Mesenchymal stem cell (in vitro differentiated cells and primary cell): ENCODE measurements around the gene RNF220.

Experiments
- DNase-seq: peaks from one replicate; pipeline ENCODE4 v3.0.0-alpha.2; 2013
- H2AFZ ChIP-seq: one replicate; pipeline ENCODE4 v1.6.1; 2013; ENCODE audit warnings: low read depth, mild to moderate bottlenecking, control low read depth, inconsistent platforms, low read length, moderate library complexity
- H2AK5ac ChIP-seq: 2 replicates; pipeline ENCODE4 v1.6.1; 2013; ENCODE audit warnings: low read length, moderate library complexity, mild to moderate bottlenecking, inconsistent platforms; ENCODE audit not compliant: severe bottlenecking
- H2BK120ac ChIP-seq: one replicate; pipeline ENCODE4 v1.6.1; 2013; ENCODE audit warnings: low read depth, mild to moderate bottlenecking, inconsistent platforms, low read length, moderate library complexity
- H2BK12ac ChIP-seq, 2 experiments: one replicate each; pipeline ENCODE4 v1.6.1; 2013; ENCODE audit warnings: inconsistent platforms in 2 of 2, low read length in 2 of 2, mild to moderate bottlenecking in 2 of 2, moderate library complexity in 2 of 2, control low read depth in 1 of 2
- H2BK15ac ChIP-seq: one replicate; pipeline ENCODE4 v1.6.1; 2013; ENCODE audit warnings: mild to moderate bottlenecking, low read depth, inconsistent platforms; ENCODE audit not compliant: poor library complexity, severe bottlenecking
- H2BK5ac ChIP-seq: 2 replicates; pipeline ENCODE4 v1.6.1; 2013; ENCODE audit warnings: low read depth, mild to moderate bottlenecking, low read length, control low read depth, inconsistent platforms; ENCODE audit not compliant: poor library complexity, severe bottlenecking
- H3K14ac ChIP-seq, 2 experiments: one replicate each; pipeline ENCODE4 v1.6.1; 2013; ENCODE audit warnings: inconsistent platforms in 2 of 2, low read length in 2 of 2, control low read depth in 1 of 2, mild to moderate bottlenecking in 1 of 2, moderate library complexity in 1 of 2
- H3K18ac ChIP-seq, 2 experiments: one replicate each; pipeline ENCODE4 v1.6.1; 2013; ENCODE audit warnings: inconsistent platforms in 2 of 2, low read length in 2 of 2, control low read depth in 1 of 2, low read depth in 1 of 2, mild to moderate bottlenecking in 1 of 2
- H3K23ac ChIP-seq, 2 experiments: one replicate each; pipeline ENCODE4 v1.6.1; 2013; ENCODE audit warnings: inconsistent platforms in 2 of 2, low read length in 2 of 2, mild to moderate bottlenecking in 2 of 2, moderate library complexity in 2 of 2, control low read depth in 1 of 2
- H3K27ac ChIP-seq: 2 replicates; pipeline ENCODE4 v1.5.1; 2013; ENCODE audit warnings: mild to moderate bottlenecking, moderate library complexity, low read length, control low read depth, inconsistent platforms; ENCODE audit not compliant: poor library complexity, severe bottlenecking
- H3K27me3 ChIP-seq, 2 experiments: 2 replicates each; pipeline versions ENCODE4 v1.6.1 to v1.7.0; 2013; ENCODE audit warnings: low read length in 2 of 2, mild to moderate bottlenecking in 2 of 2, moderate library complexity in 2 of 2, control low read depth in 1 of 2, inconsistent platforms in 1 of 2; ENCODE audit not compliant: control insufficient read depth in 1 of 2, insufficient read depth in 1 of 2
- H3K36me3 ChIP-seq, 2 experiments: 2 replicates each; pipeline versions ENCODE4 v1.6.1 to v1.7.0; 2013; ENCODE audit warnings: low read length in 2 of 2, control low read depth in 1 of 2, inconsistent platforms in 1 of 2, low read depth in 1 of 2, mild to moderate bottlenecking in 1 of 2; ENCODE audit not compliant: insufficient read depth in 2 of 2, control insufficient read depth in 1 of 2
- H3K4ac ChIP-seq, 2 experiments: one replicate each; pipeline ENCODE4 v1.6.1; 2013; ENCODE audit warnings: inconsistent platforms in 2 of 2, low read length in 2 of 2, mild to moderate bottlenecking in 2 of 2, moderate library complexity in 2 of 2, control low read depth in 1 of 2, low read depth in 1 of 2
- H3K4me1 ChIP-seq: 2 replicates; pipeline ENCODE4 v1.6.1; 2013; ENCODE audit warnings: low read depth, low read length, control low read depth; ENCODE audit not compliant: control insufficient read depth, insufficient read depth
- H3K4me2 ChIP-seq: 2 replicates; pipeline ENCODE4 v1.6.1; 2013; ENCODE audit warnings: low read length, mild to moderate bottlenecking, inconsistent platforms; ENCODE audit not compliant: poor library complexity, severe bottlenecking
- H3K4me3 ChIP-seq, 2 experiments: 2 replicates each; pipeline versions ENCODE4 v1.5.1 to v1.7.0; 2013; ENCODE audit warnings: low read length in 2 of 2, mild to moderate bottlenecking in 2 of 2, control low read depth in 1 of 2, low read depth in 1 of 2; ENCODE audit not compliant: insufficient read depth in 1 of 2
- H3K79me1 ChIP-seq: replicated peaks from 2 replicates; pipeline ENCODE4 v1.6.1; 2013; ENCODE audit warnings: mild to moderate bottlenecking, control low read depth, low read length, inconsistent platforms; ENCODE audit not compliant: poor library complexity, severe bottlenecking
- H3K9ac ChIP-seq: 2 replicates; pipeline ENCODE4 v1.7.0; 2013; ENCODE audit warnings: mild to moderate bottlenecking, low read length, moderate library complexity
- H3K9me3 ChIP-seq: 2 replicates; pipeline ENCODE4 v1.7.0; 2013; ENCODE audit warnings: mild to moderate bottlenecking, low read length; ENCODE audit not compliant: control insufficient read depth
- H4K8ac ChIP-seq: one replicate; pipeline ENCODE4 v1.6.1; 2013; ENCODE audit warnings: inconsistent platforms, mild to moderate bottlenecking, low read length, moderate library complexity
- H4K91ac ChIP-seq: one replicate; pipeline ENCODE4 v1.6.1; 2013; ENCODE audit warnings: mild to moderate bottlenecking, low read length, inconsistent platforms
- WGBS: methylation state at CpG from one replicate; pipeline ENCODE4 v1.1.7; 2013; ENCODE audit warnings: mixed read lengths; 5-methylcytosine and 5-hydroxymethylcytosine counted together

Gene RNF220

GRCh38 chr1:44679468-44679867, 274.4 kb downstream of the RNF220 start:
- Histone ChIP-seq H2AFZ (no peak overlapping the region), H3K4me2 (no peak overlapping the region), H2AK5ac (no peak overlapping the region), H2BK5ac (no peak overlapping the region), H3K18ac (no peak overlapping the region), H3K79me1 (peaks cover 18% of the 10 kb centered on the region), H3K4me3 (no peak overlapping the region), H4K91ac (no peak overlapping the region), H3K27ac (no peak overlapping the region), H3K9ac (no peak overlapping the region), H3K9me3 (no peaks in the 10 kb centered on the region), H2BK120ac (no peak overlapping the region), H3K23ac (no peak overlapping the region), H4K8ac (no peak overlapping the region), H3K4me1 (peaks cover 5% of the 10 kb centered on the region), H3K27me3 (no peaks in the 10 kb centered on the region), H3K14ac (no peak overlapping the region), H3K4ac (no peak overlapping the region), H3K36me3 (peaks cover 0 to 8% of the 10 kb centered on the region in 2 experiments), H2BK15ac (no peak overlapping the region), H2BK12ac (no peak overlapping the region)
- 93% methylated on average over 5 of the region's 5 CpGs for WGBS
- DNase-seq = no peak

DNA sequence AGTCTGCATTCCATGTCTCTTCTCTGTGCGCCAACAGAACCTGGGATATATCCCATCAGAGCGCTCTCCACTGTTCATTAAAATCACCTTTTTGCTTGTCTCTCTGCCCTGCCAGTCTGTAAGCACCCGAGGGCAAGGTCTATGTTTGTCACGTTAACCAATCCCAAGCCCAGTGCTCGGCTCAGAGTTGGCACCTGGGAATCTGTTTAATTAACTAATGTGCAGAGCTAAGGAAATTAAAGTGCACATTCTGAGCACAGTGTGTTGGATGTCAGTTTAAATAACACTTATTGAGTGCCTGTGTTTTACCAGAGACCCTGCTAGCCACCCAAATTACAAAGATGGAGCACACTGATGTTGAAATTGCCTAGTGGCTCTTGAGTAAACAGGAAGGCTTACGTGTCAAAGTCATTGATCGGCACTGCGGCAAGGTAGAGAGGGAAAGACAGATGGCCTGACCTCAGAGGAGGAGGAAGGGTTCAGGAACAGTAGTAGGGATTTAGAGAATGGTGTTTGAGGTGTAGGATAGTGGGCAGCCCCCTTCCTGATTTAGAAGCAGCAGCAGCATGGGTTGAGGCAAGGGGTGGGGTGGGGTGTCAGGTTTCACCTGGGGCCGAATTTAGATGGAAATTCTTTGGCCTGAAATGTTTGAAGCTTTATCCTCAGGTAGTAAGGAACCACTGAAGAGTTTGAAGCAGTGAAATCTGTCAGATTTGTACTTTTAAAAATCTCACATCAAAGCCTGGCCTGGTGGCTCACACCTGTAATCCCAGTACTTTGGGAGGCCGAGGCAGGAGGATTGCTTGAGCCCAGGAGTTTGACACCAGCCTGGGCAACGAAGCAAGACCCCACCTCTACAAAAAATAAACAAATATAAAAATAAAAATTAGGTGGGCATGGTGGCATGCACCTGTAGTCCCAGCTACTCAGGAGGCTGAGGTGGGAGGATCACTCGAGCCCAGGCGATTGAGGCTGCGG, 277.1 kb downstream of the RNF220 start:
- Histone ChIP-seq H4K8ac (no peak overlapping the region), H3K4ac (no peak overlapping the region), H3K18ac (no peak overlapping the region), H2BK120ac (no peak overlapping the region), H3K27ac (no peak overlapping the region), H4K91ac (no peak overlapping the region), H3K4me1 (no peaks in the 10 kb centered on the region), H2AFZ (no peak overlapping the region), H3K79me1 (peaks cover 11% of the 10 kb centered on the region), H3K36me3 (peaks cover 0 to 8% of the 10 kb centered on the region in 2 experiments), H2BK12ac (no peak overlapping the region), H3K23ac (no peak overlapping the region), H3K9me3 (no peaks in the 10 kb centered on the region), H3K27me3 (no peaks in the 10 kb centered on the region), H3K4me2 (no peak overlapping the region), H3K14ac (no peak overlapping the region), H3K4me3 (no peak overlapping the region), H3K9ac (no peak overlapping the region), H2BK15ac (no peak overlapping the region), H2AK5ac (no peak overlapping the region), H2BK5ac (no peak overlapping the region)
- DNase-seq = no peak
- 84% methylated on average over 13 of the region's 14 CpGs for WGBS

DNA sequence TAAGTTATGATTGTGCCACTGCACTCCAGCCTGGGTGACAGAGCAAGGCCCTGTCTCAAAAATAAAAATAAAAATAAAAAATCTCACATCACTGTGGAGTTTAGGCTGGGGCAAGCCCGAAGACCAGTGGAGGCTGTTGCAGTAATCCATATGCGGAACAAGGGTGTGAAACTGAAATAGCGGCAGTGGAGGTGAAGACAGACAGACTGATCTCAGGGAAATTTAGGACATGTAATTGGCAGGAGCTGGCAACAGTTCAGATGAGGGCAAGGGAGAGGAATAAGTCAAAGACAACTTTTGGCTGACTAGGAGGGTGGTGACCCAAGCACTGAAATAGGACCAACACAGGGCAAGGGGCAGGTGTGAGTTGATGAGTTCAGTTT, 277.8 kb downstream of the RNF220 start:
- H3K4ac ChIP-seq = no peak overlapping the region
- peaks cover 7% of the 10 kb centered on the region for H3K79me1 ChIP-seq
- no peak overlapping the region for H3K27ac ChIP-seq
- H2BK15ac ChIP-seq = no peak overlapping the region
- peaks cover 0 to 8% of the 10 kb centered on the region in 2 experiments for H3K36me3 ChIP-seq
- no peak overlapping the region for H3K4me2 ChIP-seq
- no peaks in the 10 kb centered on the region for H3K9me3 ChIP-seq
- no peak overlapping the region for H3K23ac ChIP-seq
- 96% methylated on average over 3 of the region's 3 CpGs for WGBS
- H2BK120ac ChIP-seq = no peak overlapping the region
- no peak overlapping the region for H3K4me3 ChIP-seq
- no peak for DNase-seq
- H4K8ac ChIP-seq = no peak overlapping the region
- no peaks in the 10 kb centered on the region for H3K4me1 ChIP-seq
- H2AK5ac ChIP-seq = no peak overlapping the region
- H2BK5ac ChIP-seq = no peak overlapping the region
- no peak overlapping the region for H3K18ac ChIP-seq
- no peak overlapping the region for H2BK12ac ChIP-seq
- no peak overlapping the region for H3K9ac ChIP-seq
- no peak overlapping the region for H4K91ac ChIP-seq
- H2AFZ ChIP-seq = no peak overlapping the region
- no peak overlapping the region for H3K14ac ChIP-seq
- no peaks in the 10 kb centered on the region for H3K27me3 ChIP-seq

DNA sequence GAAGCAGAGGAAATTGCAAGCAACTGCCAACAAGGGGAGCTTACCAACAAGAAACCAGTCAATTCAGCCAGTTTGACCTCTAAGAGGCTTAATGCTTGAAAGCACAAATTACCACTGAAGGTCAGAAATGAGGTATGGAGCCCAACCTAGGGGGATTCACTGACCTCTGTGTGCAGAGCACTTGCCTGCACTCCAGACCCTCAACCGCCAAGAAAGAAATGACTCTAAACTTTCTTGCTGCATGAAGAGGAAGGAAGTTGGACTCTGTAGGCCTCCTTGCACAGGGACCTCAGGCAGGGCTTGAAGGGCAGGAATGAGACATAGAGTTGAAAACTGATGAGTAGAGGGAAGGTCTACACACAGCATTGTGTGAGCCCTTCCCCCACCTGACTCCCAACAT, 279.5 kb downstream of the RNF220 start:
- H2BK120ac ChIP-seq = no peak overlapping the region
- no peak overlapping the region for H3K18ac ChIP-seq
- no peaks in the 10 kb centered on the region for H3K27me3 ChIP-seq
- no peak overlapping the region for H2BK12ac ChIP-seq
- no peak overlapping the region for H3K4ac ChIP-seq
- peaks cover 2% of the 10 kb centered on the region for H3K79me1 ChIP-seq
- H2AFZ ChIP-seq = no peak overlapping the region
- peak overlapping the region; percentile 16 for H4K8ac ChIP-seq
- H3K27ac ChIP-seq = no peak overlapping the region
- H2BK5ac ChIP-seq = no peak overlapping the region
- H2AK5ac ChIP-seq = no peak overlapping the region
- H3K9me3 ChIP-seq = no peaks in the 10 kb centered on the region
- no peak overlapping the region for H3K9ac ChIP-seq
- peaks cover 0 to 5% of the 10 kb centered on the region in 2 experiments for H3K36me3 ChIP-seq
- no peak overlapping the region for H4K91ac ChIP-seq
- H3K23ac ChIP-seq = no peak overlapping the region
- 100% methylated on average over 1 of the region's 1 CpG for WGBS
- no peaks in the 10 kb centered on the region for H3K4me1 ChIP-seq
- no peak overlapping the region for H3K4me2 ChIP-seq
- no peak overlapping the region for H3K4me3 ChIP-seq
- H3K14ac ChIP-seq = no peak overlapping the region
- no peak overlapping the region for H2BK15ac ChIP-seq
- no peak for DNase-seq
